K562 (cell line): ENCODE measurements around the gene COL28A1. TPM values are rescaled to one million over a fixed set of nuclear protein-coding genes. Genes with fewer than 3 reads are reported as not detected.
A peak's percentile ranks its signal among the peaks of the same experiment; 100 is the strongest.

Experiments
- ARHGAP35 ChIP-seq: fragments of 450-650 bp; IDR thresholded peaks from 2 replicates; pipeline ENCODE4 v1.6.1; 2018; ENCODE audit not compliant: partially characterized antibody
- ARID4B ChIP-seq: sonication (generic); formaldehyde crosslinking; IDR thresholded peaks from 2 replicates; pipeline ENCODE4 v1.8.0; 2022; ENCODE audit warnings: mild to moderate bottlenecking, missing genetic modification reagents
- ASH1L ChIP-seq: fragments of 450-650 bp; IDR thresholded peaks from 2 replicates; pipeline ENCODE4 v1.6.1; 2018; ENCODE audit warnings: borderline replicate concordance, mild to moderate bottlenecking, low read depth; ENCODE audit not compliant: partially characterized antibody
- CREB5 ChIP-seq: fragments of 250-450 bp; sonication (Bioruptor Pico); IDR thresholded peaks from 2 replicates; pipeline ENCODE4 v1.5.0; 2020; ENCODE audit warnings: mild to moderate bottlenecking
- CREM ChIP-seq: IDR thresholded peaks from 2 replicates; pipeline ENCODE4 v1.6.1; 2014; ENCODE audit warnings: antibody characterized with exemption, low read depth
- CXXC5 ChIP-seq: fragments of 250-450 bp; sonication (Bioruptor Pico); IDR thresholded peaks from 2 replicates; pipeline ENCODE4 v1.8.0; 2022; ENCODE audit warnings: inconsistent platforms, mild to moderate bottlenecking, moderate library complexity
- GABPB1 ChIP-seq: sonication (generic); formaldehyde crosslinking; IDR thresholded peaks from 2 replicates; pipeline ENCODE4 v1.8.0; 2022; ENCODE audit warnings: mild to moderate bottlenecking, missing genetic modification reagents
- HIVEP1 ChIP-seq: fragments of 250-450 bp; sonication (Bioruptor Pico); IDR thresholded peaks from 2 replicates; pipeline ENCODE4 v1.4.0; 2020; ENCODE audit warnings: mild to moderate bottlenecking
- KDM2B ChIP-seq: fragments of 250-450 bp; sonication (Bioruptor Pico); IDR thresholded peaks from 2 replicates; pipeline ENCODE4 v1.8.0; 2021; ENCODE audit warnings: mild to moderate bottlenecking, moderate library complexity
- MCM5 ChIP-seq: fragments of 450-650 bp; IDR thresholded peaks from 2 replicates; pipeline ENCODE4 v1.6.1; 2016; ENCODE audit warnings: low read depth
- MEF2D ChIP-seq: conservative IDR thresholded peaks from 2 replicates; pipeline ENCODE4 v1.6.1; 2016; ENCODE audit warnings: low read depth, missing genetic modification characterization, missing compliant biosample characterization
- MTF1 ChIP-seq: fragments of 250-450 bp; sonication (Bioruptor Pico); IDR thresholded peaks from 2 replicates; pipeline ENCODE4 v1.9.0; 2021; ENCODE audit warnings: moderate library complexity, mild to moderate bottlenecking, inconsistent platforms, borderline replicate concordance
- NFXL1 ChIP-seq: fragments of 450-650 bp; formaldehyde crosslinking; IDR thresholded peaks from 2 replicates; pipeline ENCODE4 v1.4.0; 2021; ENCODE audit warnings: mild to moderate bottlenecking
- RB1 ChIP-seq: fragments of 450-650 bp; IDR thresholded peaks from 2 replicates; pipeline ENCODE4 v1.6.1; 2017; ENCODE audit warnings: low read depth, mild to moderate bottlenecking
- SMAD1 ChIP-seq: fragments of 150-350 bp; IDR thresholded peaks from 2 replicates; pipeline ENCODE4 v1.6.1; 2014; ENCODE audit warnings: low read length, low read depth; ENCODE audit not compliant: partially characterized antibody
- ZNF124 ChIP-seq: sonication (generic); formaldehyde crosslinking; IDR thresholded peaks from 2 replicates; pipeline ENCODE4 v1.8.1; 2022; ENCODE audit warnings: missing genetic modification reagents
- ZNF282 ChIP-seq: sonication (generic); formaldehyde crosslinking; IDR thresholded peaks from 2 replicates; pipeline ENCODE4 v1.8.1; 2023; ENCODE audit warnings: missing genetic modification reagents
- ZNF717 ChIP-seq: fragments of 250-450 bp; sonication (Bioruptor Pico); IDR thresholded peaks from 2 replicates; pipeline ENCODE4 v1.5.0; 2021
- polyA plus RNA-seq, 8 experiments: library from polyadenylated mRNA; depleted of rRNA in 4 of 8; stranded (reverse) in 5 of 8; unstranded in 3 of 8; fragments of >200 nt; fragmentation: Nextera tagmentation in 2 of 8; fragmentation: Illumina TruSeq in 1 of 8; extraction: Ambion mirVana in 2 of 8; extraction: Trizol in 1 of 8; gene quantifications; 2 replicates each; pipeline versions ENCODE4 v1.2.1 to v1.2.3, GENCODE V29; 2011 to 2014; ENCODE audit warnings: inconsistent platforms in 1 of 8, missing spikeins in 1 of 8
- total RNA-seq, 7 experiments: library from RNA; depleted of rRNA in 6 of 7; stranded (reverse); fragments of >200 nt in 6 of 7; fragmentation: Illumina TruSeq in 2 of 7; extraction: Trizol in 2 of 7; gene quantifications; 2 replicates each; pipeline versions ENCODE4 v1.2.1 to v1.2.3, GENCODE V29; 2011 to 2021; ENCODE audit warnings: low replicate concordance in 1 of 7
- TF ChIP-seq, protein P1 (sequence below): IDR thresholded peaks from 3 replicates; pipeline ENCODE4 v1.6.1; 2011; ENCODE audit warnings: borderline replicate concordance, mild to moderate bottlenecking; ENCODE audit not compliant: insufficient read length, insufficient read depth

Gene COL28A1
- total and polyA plus RNA-seq, 9 of the 15 experiments (the other 6 are each of a cell fraction or from before 2014, with no cell fraction given): 0.03 to 0.13 (median 0.05) TPM; not detected in 3

GRCh38 chr7:7566651-7567611 is 31.3 kb upstream of the COL28A1 start, which contains the start of gene MIOS (continued):
- TF ChIP-seq ARID4B (CRISPR knock-in tag) (0 out of 2 replicates have a peak, but pooled peaks have one; percentile 24), ZNF717 (CRISPR knock-in tag) (no peak), CXXC5 (CRISPR knock-in tag) (peak; percentile 93), ASH1L (no peak), MTF1 (no peak), MEF2D (tag) (no peak), GABPB1 (CRISPR knock-in tag) (peak; percentile 47), MCM5 (no peak), ZNF282 (CRISPR knock-in tag) (no peak), NFXL1 (no peak), CREB5 (CRISPR knock-in tag) (no peak), RB1 (peak; percentile 86), HIVEP1 (CRISPR knock-in tag) (no peak), ARHGAP35 (no peak), CREM (peak; percentile 51; the same call in 1 of the 2 replicates), ZNF124 (CRISPR knock-in tag) (no peak), KDM2B (CRISPR knock-in tag) (no peak), SMAD1 (no peak)
- TF ChIP-seq, protein P1, sequence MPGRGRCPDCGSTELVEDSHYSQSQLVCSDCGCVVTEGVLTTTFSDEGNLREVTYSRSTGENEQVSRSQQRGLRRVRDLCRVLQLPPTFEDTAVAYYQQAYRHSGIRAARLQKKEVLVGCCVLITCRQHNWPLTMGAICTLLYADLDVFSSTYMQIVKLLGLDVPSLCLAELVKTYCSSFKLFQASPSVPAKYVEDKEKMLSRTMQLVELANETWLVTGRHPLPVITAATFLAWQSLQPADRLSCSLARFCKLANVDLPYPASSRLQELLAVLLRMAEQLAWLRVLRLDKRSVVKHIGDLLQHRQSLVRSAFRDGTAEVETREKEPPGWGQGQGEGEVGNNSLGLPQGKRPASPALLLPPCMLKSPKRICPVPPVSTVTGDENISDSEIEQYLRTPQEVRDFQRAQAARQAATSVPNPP: no peak
